Measurements from ENCODE around the gene TCTA. TPM values are rescaled to one million over a fixed set of nuclear protein-coding genes. Genes with fewer than 3 reads are reported as not detected.

Gene TCTA
- total and polyA plus RNA-seq, 2 donors (not counting 3 experiments of a cell fraction or from before 2014, with no cell fraction given), result 21.9 to 32.3 TPM

- no peaks in the 10 kb centered on the region for H3K27me3 ChIP-seq (ENCODE audit: control insufficient read depth in 2 of 2, insufficient read depth in 2 of 2, low read length in 2 of 2)
- no peak overlapping the region for H3K9ac ChIP-seq (replicated peaks; ENCODE audit: extremely low read depth, insufficient read depth, low read length)
- intact Hi-C loops (cut with micrococcal nuclease), result no loop called here
- peaks cover 2% of the 10 kb centered on the region for H3K9me1 ChIP-seq (replicated peaks; ENCODE audit: control insufficient read depth, extremely low read depth, insufficient read depth, low read length)
- no TSS peak for BruUV-seq (replicated peaks)
- DNase-seq (ENCODE audit: low read depth, low spot score) (no peak), FAIRE-seq (no peak)
- peaks cover 13% of the 10 kb centered on the region for H4K20me1 ChIP-seq (replicated peaks; ENCODE audit: control insufficient read depth, extremely low read depth, insufficient read depth, low read length)
- no peak overlapping the region for H3K27ac ChIP-seq (ENCODE audit: insufficient read depth, low read depth, low read length)
- ChIA-PET POLR2A (interaction anchor here (0.5 to 0.8 kb wide), 2 partner anchors 31 to 632 kb away, joined by 3 to 4 read pairs; no protein-coding TSS in a partner anchor), CTCF (interaction anchor here (1.2 to 2.0 kb wide), 3 partner anchors 14 to 62 kb away, joined by 3 to 14 read pairs (median 4); partner anchors contain the start of genes RHOA and TCTA)
- TF ChIP-seq JUN (IDR thresholded peaks at IDR 0.05; ENCODE audit: borderline replicate concordance, insufficient read depth, insufficient read length, low read depth) (no peak), FOS (IDR thresholded peaks at IDR 0.05; ENCODE audit: borderline replicate concordance, insufficient read depth, low read length) (no peak), MYC (IDR thresholded peaks at IDR 0.05; ENCODE audit: low read depth, low read length) (no peak), POLR2AphosphoS5 (IDR thresholded peaks at IDR 0.05; ENCODE audit: insufficient read depth, low read depth, low read length) (no peak), MAX (IDR thresholded peaks at IDR 0.05; ENCODE audit: insufficient read depth, insufficient read length) (no peak), CTCF (IDR thresholded peaks at IDR 0.05; ENCODE audit: extremely low read depth in 1 of 2, insufficient read depth in 1 of 2, low read depth in 1 of 2, low read length in 2 of 2) (no peak), POLR2A (IDR thresholded peaks at IDR 0.05; ENCODE audit: low read depth, low read length) (no peak), GATA2 (IDR thresholded peaks at IDR 0.05; ENCODE audit: insufficient read depth, insufficient read length, low read depth, low read length) (no peak), EZH2 (IDR thresholded peaks at IDR 0.05; ENCODE audit: borderline replicate concordance, low read depth, low read length, severe bottlenecking) (no peak)
- dilution Hi-C loops (cut with MboI; ENCODE audit: extremely low pct_ligation_motif_present, low sequenced_read_pairs), result no loop called here
- no peak overlapping the region for H3K4me3 ChIP-seq (replicated peaks in 1 of 3; ENCODE audit: insufficient read depth in 1 of 3, low read depth in 1 of 3, low read length in 3 of 3)
- peaks cover 97% of the 10 kb centered on the region for H3K79me2 ChIP-seq (ENCODE audit: control insufficient read depth, insufficient read depth, low read length)
- peaks cover 0 to 2% of the 10 kb centered on the region in 2 experiments for H3K36me3 ChIP-seq (ENCODE audit: control insufficient read depth in 2 of 2, extremely low read depth in 1 of 2, insufficient read depth in 2 of 2, low read length in 2 of 2)
- H3K9me3 ChIP-seq (replicated peaks; ENCODE audit: control insufficient read depth, insufficient read depth, low read length), result no peaks in the 10 kb centered on the region
- H2AFZ ChIP-seq (ENCODE audit: low read depth, low read length), result no peak overlapping the region
- no peak overlapping the region for H3K4me2 ChIP-seq (ENCODE audit: insufficient read depth, low read length)
- H3K4me1 ChIP-seq (ENCODE audit: control insufficient read depth, extremely low read depth, insufficient read depth, low read length), result peaks cover 8% of the 10 kb centered on the region
Measured at GRCh38 chr3:49387721-49388120, 24.5 kb upstream of the TCTA start.

Measured in endothelial cell of umbilical vein (primary cell).